Measurements from ENCODE around the gene OCA2. TPM values are rescaled to one million over a fixed set of nuclear protein-coding genes. Genes with fewer than 3 reads are reported as not detected.

OCA2 gene
- not detected in 2 replicates for total RNA-seq

GRCh38 chr15:28098766-28099554, at the start of gene OCA2:
Gene OCA2, minus strand, starts transcription at chr15:28099315. Its CDS starts 17,441 bp downstream, at chr15:28081874.

Other genes starting within 250 kb of the OCA2 start
- 49.8 and 63.6 TPM in 2 replicates for gene HERC2, start 222.9 kb upstream of the OCA2 start, total RNA-seq